HG03159 (cell line): ENCODE measurements around the gene SPOCK2.

Experiments used
- ATAC-seq: cut with Tn5 transposase; IDR thresholded peaks from one replicate; pipeline ENCODE4 v1.9.1; 2021; ENCODE audit warnings: mild to moderate bottlenecking, moderate library complexity; ENCODE audit not compliant: unreplicated experiment

SPOCK2 gene

GRCh38 chr10:72058989-72059842, 29.1 kb downstream of the SPOCK2 start:
- ATAC-seq = no peak

GRCh38 chr10:72058347-72058898, 29.9 kb downstream of the SPOCK2 start:
- no peak for ATAC-seq

GRCh38 chr10:72056932-72057751, 31.2 kb downstream of the SPOCK2 start:
- ATAC-seq = no peak

- ATAC-seq = no peak
Measured at GRCh38 chr10:72056113-72056512, 32.2 kb downstream of the SPOCK2 start.

GRCh38 chr10:72053690-72054089, 34.7 kb downstream of the SPOCK2 start:
- ATAC-seq = no peak

GRCh38 chr10:72050873-72051272, 37.5 kb downstream of the SPOCK2 start:
- ATAC-seq = no peak

- ATAC-seq = no peak
Measured at GRCh38 chr10:72049969-72050781, 38.2 kb downstream of the SPOCK2 start.

GRCh38 chr10:72049472-72049871, 38.9 kb downstream of the SPOCK2 start:
- ATAC-seq = no peak

- peak; percentile 64 for ATAC-seq
Measured at GRCh38 chr10:72048450-72049124, 39.8 kb downstream of the SPOCK2 start.

GRCh38 chr10:72045586-72045985, 42.8 kb downstream of the SPOCK2 start:
- no peak for ATAC-seq

GRCh38 chr10:72044417-72045041, 43.8 kb downstream of the SPOCK2 start:
- ATAC-seq = no peak

GRCh38 chr10:72043016-72043834, 45.1 kb downstream of the SPOCK2 start:
- no peak for ATAC-seq

- no peak for ATAC-seq
Measured at GRCh38 chr10:72041491-72041890, 46.9 kb downstream of the SPOCK2 start.

GRCh38 chr10:72039377-72039776, 49.0 kb downstream of the SPOCK2 start:
- ATAC-seq = no peak

- no peak for ATAC-seq
Measured at GRCh38 chr10:72038458-72039001, 49.8 kb downstream of the SPOCK2 start.

- no peak for ATAC-seq
Measured at GRCh38 chr10:72037811-72038210, 50.5 kb downstream of the SPOCK2 start.

- ATAC-seq = no peak
Measured at GRCh38 chr10:72037266-72037665, 51.1 kb downstream of the SPOCK2 start.

- no peak for ATAC-seq
Measured at GRCh38 chr10:72035252-72035887, 53.0 kb downstream of the SPOCK2 start.
